HCT116 (cell line): ENCODE data around the gene CDH13. TPM values are rescaled to one million over a fixed set of nuclear protein-coding genes. Genes with fewer than 3 reads are reported as not detected.

Experiments
- ATAC-seq: fragments of 200-7000 bp; cut with Tn5 transposase; 2 replicates; pipeline ENCODE4 v1.9.1; 2020; ENCODE audit warnings: mild to moderate bottlenecking, moderate library complexity
- BruUV-seq: library from RNA; stranded (reverse); fragments of 400-500 nt; replicated peaks from 2 replicates; lab custom pipeline; 2021; lab: Mats Ljungman, UMichigan
- CTCF ChIA-PET: fragments of 300-600 bp; sonication (Branson Sonifier 250); formaldehyde crosslinking; loops from one replicate; lab custom pipeline; 2021; ENCODE audit warnings: antibody characterized with exemption; lab: Charles Lee
- POLR2A ChIA-PET: fragments of 300-600, 350-600 bp; sonication (Branson Sonifier 250); formaldehyde crosslinking; loops from one replicate; lab custom pipeline; 2021; ENCODE audit warnings: antibody characterized with exemption; lab: Charles Lee
- RAD21 ChIA-PET, 2 experiments: fragments of 300-600 bp; sonication (Branson Sonifier 250); formaldehyde crosslinking; loops; one replicate each; lab custom pipeline; 2023; ENCODE audit warnings: low total read pairs in 2 of 2; ENCODE audit not compliant: uncharacterized antibody in 2 of 2, unreplicated experiment in 2 of 2, low non-redundant PET in 1 of 2; lab: Charles Lee
- DNase-seq: peaks from one replicate; pipeline ENCODE4 v3.0.0-alpha.2; 2010; ENCODE audit warnings: low read depth, low spot score
- H2AFZ ChIP-seq: fragments of 200-600 bp; shearing (Covaris generic), sonication (generic); 2 replicates; pipeline ENCODE4 v1.6.1; 2017; ENCODE audit warnings: low read depth, mixed run types, mixed read lengths, antibody characterized with exemption, low read length; ENCODE audit not compliant: poor library complexity, severe bottlenecking
- H3K27ac ChIP-seq: 2 replicates; pipeline ENCODE4 v1.5.1; 2012; ENCODE audit warnings: low read depth, low read length
- H3K27me3 ChIP-seq: fragments of 200-600 bp; sonication (generic); 2 replicates; pipeline ENCODE4 v1.6.1; 2016; ENCODE audit warnings: mixed run types, low read length, mixed read lengths; ENCODE audit not compliant: insufficient read depth
- H3K36me3 ChIP-seq, 2 experiments: fragments of 200-500 bp in 1 of 2; fragments of 200-600 bp in 1 of 2; sonication (Bioruptor generic) in 1 of 2; sonication (generic) in 1 of 2; 2 replicates each; pipeline versions ENCODE4 v1.5.1 to v1.6.1; 2014 to 2016; ENCODE audit warnings: low read length in 2 of 2, inconsistent platforms in 1 of 2, mixed read lengths in 1 of 2, mixed run types in 1 of 2; ENCODE audit not compliant: insufficient read depth in 2 of 2, control insufficient read depth in 1 of 2
- H3K4me1 ChIP-seq, 2 experiments: fragments of 200-600 bp in 1 of 2; sonication (generic) in 1 of 2; 2 replicates each; pipeline versions ENCODE4 v1.5.1 to v1.6.1; 2012 to 2017; ENCODE audit warnings: low read length in 2 of 2, inconsistent platforms in 1 of 2, mild to moderate bottlenecking in 1 of 2, mixed read lengths in 1 of 2, mixed run types in 1 of 2, moderate library complexity in 1 of 2; ENCODE audit not compliant: insufficient read depth in 2 of 2, control insufficient read depth in 1 of 2
- H3K4me2 ChIP-seq: fragments of 200-600 bp; sonication (generic); 2 replicates; pipeline ENCODE4 v1.6.1; 2017; ENCODE audit warnings: mixed run types, low read length, mixed read lengths
- H3K4me3 ChIP-seq, 2 experiments: fragments of 200-600 bp in 1 of 2; sonication (generic) in 1 of 2; replicated peaks in 1 of 2; 2 replicates each; pipeline ENCODE4 v1.5.1; 2011 to 2016; ENCODE audit warnings: low read length in 2 of 2, control low read depth in 1 of 2, low read depth in 1 of 2, mild to moderate bottlenecking in 1 of 2, mixed read lengths in 1 of 2, mixed run types in 1 of 2
- H3K79me2 ChIP-seq: fragments of 200-600 bp; sonication (generic); 2 replicates; pipeline ENCODE4 v1.6.1; 2017; ENCODE audit warnings: mild to moderate bottlenecking, mixed run types, low read length, moderate library complexity, mixed read lengths; ENCODE audit not compliant: insufficient read depth
- H3K9ac ChIP-seq: fragments of 200-600 bp; sonication (generic); 2 replicates; pipeline ENCODE4 v1.6.1; 2016; ENCODE audit warnings: low read length, mixed read lengths
- H3K9me2 ChIP-seq: fragments of 200-600 bp; sonication (generic), shearing (Covaris generic); 2 replicates; pipeline ENCODE4 v1.6.1; 2017; ENCODE audit warnings: mixed run types, mild to moderate bottlenecking, moderate library complexity; ENCODE audit not compliant: insufficient read depth
- H3K9me3 ChIP-seq, 2 experiments: fragments of 200-500 bp in 1 of 2; fragments of 200-600 bp in 1 of 2; sonication (Bioruptor generic) in 1 of 2; sonication (generic) in 1 of 2; 2 replicates each; pipeline ENCODE4 v1.6.1; 2014 to 2017; ENCODE audit warnings: low read length in 2 of 2, mixed read lengths in 2 of 2, inconsistent platforms in 1 of 2, low read depth in 1 of 2, mild to moderate bottlenecking in 1 of 2, mixed run types in 1 of 2, moderate library complexity in 1 of 2; ENCODE audit not compliant: control insufficient read depth in 1 of 2, insufficient read depth in 1 of 2
- H4K20me1 ChIP-seq: fragments of 200-600 bp; sonication (generic), shearing (Covaris generic); 2 replicates; pipeline ENCODE4 v1.6.1; 2017; ENCODE audit warnings: mixed run types, mild to moderate bottlenecking, moderate library complexity; ENCODE audit not compliant: insufficient read depth
- CBX3 ChIP-seq: IDR thresholded peaks from 2 replicates; pipeline ENCODE4 v1.6.1; 2012; ENCODE audit warnings: low read depth
- CEBPB ChIP-seq: IDR thresholded peaks from 2 replicates; pipeline ENCODE4 v1.6.1; 2012; ENCODE audit warnings: low read depth
- EGR1 ChIP-seq: IDR thresholded peaks from 2 replicates; pipeline ENCODE4 v1.6.1; 2012; ENCODE audit warnings: low read depth
- ELF1 ChIP-seq: IDR thresholded peaks from 2 replicates; pipeline ENCODE4 v1.6.1; 2012; ENCODE audit warnings: low read depth, borderline replicate concordance
- EZH2 ChIP-seq: fragments of 200-600 bp; sonication (generic); IDR thresholded peaks from 2 replicates; pipeline ENCODE4 v1.6.1; 2017; ENCODE audit warnings: antibody characterized with exemption, mixed run types
- FOSL1 ChIP-seq: IDR thresholded peaks from 2 replicates; pipeline ENCODE4 v1.6.1; 2012; ENCODE audit warnings: low read depth
- POLR2A ChIP-seq: IDR thresholded peaks from 2 replicates; pipeline ENCODE4 v1.7.0; 2011; ENCODE audit warnings: borderline replicate concordance; ENCODE audit not compliant: insufficient read depth, insufficient read length; ENCODE audit errors: extremely low read depth
- POLR2AphosphoS5 ChIP-seq: IDR thresholded peaks from 2 replicates; pipeline ENCODE4 v1.6.1; 2011; ENCODE audit warnings: mild to moderate bottlenecking, low read depth, low read length, moderate library complexity
- SIN3A ChIP-seq: IDR thresholded peaks from 2 replicates; pipeline ENCODE4 v1.6.1; 2012; ENCODE audit warnings: low read depth
- SP1 ChIP-seq: IDR thresholded peaks from 2 replicates; pipeline ENCODE4 v1.6.1; 2012; ENCODE audit warnings: low read depth
- SRF ChIP-seq: IDR thresholded peaks from 2 replicates; pipeline ENCODE4 v1.6.1; 2012; ENCODE audit warnings: low read depth
- TCF7L2 ChIP-seq: IDR thresholded peaks from 2 replicates; pipeline ENCODE4 v1.7.0; 2011; ENCODE audit warnings: borderline replicate concordance, inconsistent platforms; ENCODE audit not compliant: insufficient read depth, insufficient read length; ENCODE audit errors: extremely low read depth
- YY1 ChIP-seq: IDR thresholded peaks from 2 replicates; pipeline ENCODE4 v1.6.1; 2011; ENCODE audit warnings: low read length, low read depth, moderate library complexity, mild to moderate bottlenecking; ENCODE audit not compliant: insufficient replicate concordance; ENCODE audit errors: extremely low read depth
- ZFX ChIP-seq: fragments of 450-650 bp; IDR thresholded peaks from 2 replicates; pipeline ENCODE4 v1.6.1; 2017
- ZNF274 ChIP-seq: fragments of 200-500 bp; sonication (Bioruptor generic); IDR thresholded peaks from 2 replicates; pipeline ENCODE4 v1.6.1; 2014; ENCODE audit warnings: mild to moderate bottlenecking, low read depth, low read length, inconsistent platforms
- intact Hi-C: fragments of 100-400 bp; cut with micrococcal nuclease; formaldehyde crosslinking; loops from 2 replicates; pipeline ENCODE4 v1.10.0; 2022
- total RNA-seq: library from RNA; stranded (reverse); gene quantifications from one replicate; pipeline ENCODE4 v1.2.1, GENCODE V29; 2021; ENCODE audit not compliant: unreplicated experiment
- TF ChIP-seq, protein P1 (sequence below): IDR thresholded peaks from 2 replicates; pipeline ENCODE4 v1.6.1; 2012; ENCODE audit warnings: low read depth
- TF ChIP-seq, protein P2 (sequence below): IDR thresholded peaks from 2 replicates; pipeline ENCODE4 v1.6.1; 2012
- TF ChIP-seq, protein P3 (sequence below): IDR thresholded peaks from 2 replicates; pipeline ENCODE4 v1.6.1; 2011; ENCODE audit warnings: mild to moderate bottlenecking, low read length, moderate library complexity; ENCODE audit not compliant: insufficient replicate concordance; ENCODE audit errors: extremely low read depth
- TF ChIP-seq, protein P4 (sequence below): IDR thresholded peaks from 2 replicates; pipeline ENCODE4 v1.6.1; 2012
- TF ChIP-seq, protein P5 (sequence below), 3 experiments: fragments of 200-600 bp in 1 of 3; sonication (generic) in 1 of 3; IDR thresholded peaks in 2 of 3; conservative IDR thresholded peaks in 1 of 3; 2 replicates each; pipeline ENCODE4 v1.5.1; 2012 to 2017; ENCODE audit warnings: low read depth in 2 of 3, low read length in 2 of 3, antibody characterized with exemption in 1 of 3, borderline replicate concordance in 1 of 3, control low read depth in 1 of 3, mild to moderate bottlenecking in 1 of 3, mixed read lengths in 1 of 3, mixed run types in 1 of 3, moderate library complexity in 1 of 3; ENCODE audit not compliant: insufficient read depth in 1 of 3

Gene CDH13
- total RNA-seq, 1 experiment from 2014 or later = not detected

DNA sequence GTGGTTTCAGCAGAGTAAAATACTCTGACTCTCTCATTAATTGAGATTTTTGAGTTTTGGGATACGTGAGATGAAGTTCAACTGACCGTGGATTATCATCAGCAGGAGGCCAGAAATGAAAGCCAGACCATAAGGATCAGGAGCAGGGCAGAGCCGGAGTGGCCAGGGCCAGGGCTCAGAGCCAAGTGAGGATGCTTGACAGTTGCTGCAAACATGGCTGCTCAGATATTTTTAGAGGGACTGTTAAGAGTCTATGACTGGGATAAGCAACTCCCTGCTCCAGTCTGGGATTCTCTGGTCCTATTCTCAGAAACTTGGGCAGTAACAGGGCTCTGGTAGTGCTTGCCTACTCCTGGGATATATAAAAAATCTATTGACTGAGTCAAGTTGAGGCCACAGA lies 17.6 kb upstream of the CDH13 start:
- Histone ChIP-seq H3K4me3 (no peak overlapping the region), H3K4me1 (peaks cover 0 to 5% of the 10 kb centered on the region in 2 experiments; a peak in 1 of 4 replicates), H3K27ac (no peak overlapping the region), H3K9ac (no peak overlapping the region)
- POLR2A ChIA-PET = no interaction called here
- RAD21 ChIA-PET = no interaction called here
- TF ChIP-seq SRF (no peak), SIN3A (no peak), YY1 (no peak), EZH2 (no peak), ZFX (no peak), EGR1 (no peak), POLR2AphosphoS5 (no peak), CBX3 (no peak), TCF7L2 (no peak), FOSL1 (no peak), ELF1 (no peak), POLR2A (no peak), CEBPB (no peak), SP1 (no peak), ZNF274 (no peak)
- TF ChIP-seq, protein P1, sequence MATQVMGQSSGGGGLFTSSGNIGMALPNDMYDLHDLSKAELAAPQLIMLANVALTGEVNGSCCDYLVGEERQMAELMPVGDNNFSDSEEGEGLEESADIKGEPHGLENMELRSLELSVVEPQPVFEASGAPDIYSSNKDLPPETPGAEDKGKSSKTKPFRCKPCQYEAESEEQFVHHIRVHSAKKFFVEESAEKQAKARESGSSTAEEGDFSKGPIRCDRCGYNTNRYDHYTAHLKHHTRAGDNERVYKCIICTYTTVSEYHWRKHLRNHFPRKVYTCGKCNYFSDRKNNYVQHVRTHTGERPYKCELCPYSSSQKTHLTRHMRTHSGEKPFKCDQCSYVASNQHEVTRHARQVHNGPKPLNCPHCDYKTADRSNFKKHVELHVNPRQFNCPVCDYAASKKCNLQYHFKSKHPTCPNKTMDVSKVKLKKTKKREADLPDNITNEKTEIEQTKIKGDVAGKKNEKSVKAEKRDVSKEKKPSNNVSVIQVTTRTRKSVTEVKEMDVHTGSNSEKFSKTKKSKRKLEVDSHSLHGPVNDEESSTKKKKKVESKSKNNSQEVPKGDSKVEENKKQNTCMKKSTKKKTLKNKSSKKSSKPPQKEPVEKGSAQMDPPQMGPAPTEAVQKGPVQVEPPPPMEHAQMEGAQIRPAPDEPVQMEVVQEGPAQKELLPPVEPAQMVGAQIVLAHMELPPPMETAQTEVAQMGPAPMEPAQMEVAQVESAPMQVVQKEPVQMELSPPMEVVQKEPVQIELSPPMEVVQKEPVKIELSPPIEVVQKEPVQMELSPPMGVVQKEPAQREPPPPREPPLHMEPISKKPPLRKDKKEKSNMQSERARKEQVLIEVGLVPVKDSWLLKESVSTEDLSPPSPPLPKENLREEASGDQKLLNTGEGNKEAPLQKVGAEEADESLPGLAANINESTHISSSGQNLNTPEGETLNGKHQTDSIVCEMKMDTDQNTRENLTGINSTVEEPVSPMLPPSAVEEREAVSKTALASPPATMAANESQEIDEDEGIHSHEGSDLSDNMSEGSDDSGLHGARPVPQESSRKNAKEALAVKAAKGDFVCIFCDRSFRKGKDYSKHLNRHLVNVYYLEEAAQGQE = no peak
- TF ChIP-seq, protein P2, sequence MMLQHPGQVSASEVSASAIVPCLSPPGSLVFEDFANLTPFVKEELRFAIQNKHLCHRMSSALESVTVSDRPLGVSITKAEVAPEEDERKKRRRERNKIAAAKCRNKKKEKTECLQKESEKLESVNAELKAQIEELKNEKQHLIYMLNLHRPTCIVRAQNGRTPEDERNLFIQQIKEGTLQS = no peak
- TF ChIP-seq, protein P3, sequence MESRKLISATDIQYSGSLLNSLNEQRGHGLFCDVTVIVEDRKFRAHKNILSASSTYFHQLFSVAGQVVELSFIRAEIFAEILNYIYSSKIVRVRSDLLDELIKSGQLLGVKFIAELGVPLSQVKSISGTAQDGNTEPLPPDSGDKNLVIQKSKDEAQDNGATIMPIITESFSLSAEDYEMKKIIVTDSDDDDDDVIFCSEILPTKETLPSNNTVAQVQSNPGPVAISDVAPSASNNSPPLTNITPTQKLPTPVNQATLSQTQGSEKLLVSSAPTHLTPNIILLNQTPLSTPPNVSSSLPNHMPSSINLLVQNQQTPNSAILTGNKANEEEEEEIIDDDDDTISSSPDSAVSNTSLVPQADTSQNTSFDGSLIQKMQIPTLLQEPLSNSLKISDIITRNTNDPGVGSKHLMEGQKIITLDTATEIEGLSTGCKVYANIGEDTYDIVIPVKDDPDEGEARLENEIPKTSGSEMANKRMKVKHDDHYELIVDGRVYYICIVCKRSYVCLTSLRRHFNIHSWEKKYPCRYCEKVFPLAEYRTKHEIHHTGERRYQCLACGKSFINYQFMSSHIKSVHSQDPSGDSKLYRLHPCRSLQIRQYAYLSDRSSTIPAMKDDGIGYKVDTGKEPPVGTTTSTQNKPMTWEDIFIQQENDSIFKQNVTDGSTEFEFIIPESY = no peak
- TF ChIP-seq, protein P4, sequence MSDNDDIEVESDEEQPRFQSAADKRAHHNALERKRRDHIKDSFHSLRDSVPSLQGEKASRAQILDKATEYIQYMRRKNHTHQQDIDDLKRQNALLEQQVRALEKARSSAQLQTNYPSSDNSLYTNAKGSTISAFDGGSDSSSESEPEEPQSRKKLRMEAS = no peak
- TF ChIP-seq, protein P5, sequence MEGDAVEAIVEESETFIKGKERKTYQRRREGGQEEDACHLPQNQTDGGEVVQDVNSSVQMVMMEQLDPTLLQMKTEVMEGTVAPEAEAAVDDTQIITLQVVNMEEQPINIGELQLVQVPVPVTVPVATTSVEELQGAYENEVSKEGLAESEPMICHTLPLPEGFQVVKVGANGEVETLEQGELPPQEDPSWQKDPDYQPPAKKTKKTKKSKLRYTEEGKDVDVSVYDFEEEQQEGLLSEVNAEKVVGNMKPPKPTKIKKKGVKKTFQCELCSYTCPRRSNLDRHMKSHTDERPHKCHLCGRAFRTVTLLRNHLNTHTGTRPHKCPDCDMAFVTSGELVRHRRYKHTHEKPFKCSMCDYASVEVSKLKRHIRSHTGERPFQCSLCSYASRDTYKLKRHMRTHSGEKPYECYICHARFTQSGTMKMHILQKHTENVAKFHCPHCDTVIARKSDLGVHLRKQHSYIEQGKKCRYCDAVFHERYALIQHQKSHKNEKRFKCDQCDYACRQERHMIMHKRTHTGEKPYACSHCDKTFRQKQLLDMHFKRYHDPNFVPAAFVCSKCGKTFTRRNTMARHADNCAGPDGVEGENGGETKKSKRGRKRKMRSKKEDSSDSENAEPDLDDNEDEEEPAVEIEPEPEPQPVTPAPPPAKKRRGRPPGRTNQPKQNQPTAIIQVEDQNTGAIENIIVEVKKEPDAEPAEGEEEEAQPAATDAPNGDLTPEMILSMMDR (IDR thresholded peaks at IDR 0.05 in 2 of 3, conservative IDR thresholded peaks at IDR 0.05 in 1 of 3; ENCODE audit: borderline replicate concordance in 1 of 3, insufficient read depth in 1 of 3, low read depth in 2 of 3, low read length in 2 of 3) = no peak
- TF ChIP-seq, all 23 proteins: peak for 0
- CTCF ChIA-PET = no interaction called here
- Histone ChIP-seq H4K20me1 (no peaks in the 10 kb centered on the region), H3K9me2 (no peaks in the 10 kb centered on the region), H3K9me3 (no peaks in the 10 kb centered on the region), H2AFZ (no peak overlapping the region), H3K36me3 (no peaks in the 10 kb centered on the region), H3K4me2 (no peak overlapping the region), H3K27me3 (peaks cover 13% of the 10 kb centered on the region; the same call in 1 of the 2 replicates), H3K79me2 (no peaks in the 10 kb centered on the region)
- no peak for ATAC-seq
- intact Hi-C loops = loop anchor here (10.0 kb wide), 1 partner anchor 606 kb away; no protein-coding TSS in a partner anchor
- no peak for DNase-seq
- BruUV-seq = no TSS peak
